C4-2B (cell line): ENCODE data around the gene PAK4.

Experiments
- ZFX ChIP-seq: fragments of 450-650 bp; IDR thresholded peaks from 2 replicates; pipeline ENCODE4 v1.6.1; 2017
- TF ChIP-seq, protein P1 (sequence below): fragments of 450-650 bp; conservative IDR thresholded peaks from 2 replicates; pipeline ENCODE4 v1.5.1; 2017; ENCODE audit warnings: mild to moderate bottlenecking

DNA sequence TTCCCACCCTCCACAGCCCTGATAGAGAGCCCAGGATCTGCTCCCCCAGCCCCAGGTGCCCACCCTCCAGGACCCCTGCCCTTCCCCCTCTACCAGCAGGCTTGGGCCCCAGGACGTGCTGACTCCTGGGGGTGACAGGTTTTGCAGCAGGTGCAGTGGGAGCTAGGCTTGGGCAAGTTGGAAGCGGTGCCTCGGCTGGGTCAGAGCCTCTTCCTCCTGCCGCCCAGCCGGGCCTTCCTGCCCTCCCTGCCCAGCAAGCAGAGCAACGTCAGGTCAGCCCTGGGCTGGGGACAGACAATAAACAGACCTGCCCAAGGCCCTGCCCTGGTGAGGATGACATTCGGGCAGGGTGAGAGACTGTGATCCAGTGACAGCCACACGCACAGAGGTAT is 62.0 kb downstream of the PAK4 start:
- TF ChIP-seq, protein P1, sequence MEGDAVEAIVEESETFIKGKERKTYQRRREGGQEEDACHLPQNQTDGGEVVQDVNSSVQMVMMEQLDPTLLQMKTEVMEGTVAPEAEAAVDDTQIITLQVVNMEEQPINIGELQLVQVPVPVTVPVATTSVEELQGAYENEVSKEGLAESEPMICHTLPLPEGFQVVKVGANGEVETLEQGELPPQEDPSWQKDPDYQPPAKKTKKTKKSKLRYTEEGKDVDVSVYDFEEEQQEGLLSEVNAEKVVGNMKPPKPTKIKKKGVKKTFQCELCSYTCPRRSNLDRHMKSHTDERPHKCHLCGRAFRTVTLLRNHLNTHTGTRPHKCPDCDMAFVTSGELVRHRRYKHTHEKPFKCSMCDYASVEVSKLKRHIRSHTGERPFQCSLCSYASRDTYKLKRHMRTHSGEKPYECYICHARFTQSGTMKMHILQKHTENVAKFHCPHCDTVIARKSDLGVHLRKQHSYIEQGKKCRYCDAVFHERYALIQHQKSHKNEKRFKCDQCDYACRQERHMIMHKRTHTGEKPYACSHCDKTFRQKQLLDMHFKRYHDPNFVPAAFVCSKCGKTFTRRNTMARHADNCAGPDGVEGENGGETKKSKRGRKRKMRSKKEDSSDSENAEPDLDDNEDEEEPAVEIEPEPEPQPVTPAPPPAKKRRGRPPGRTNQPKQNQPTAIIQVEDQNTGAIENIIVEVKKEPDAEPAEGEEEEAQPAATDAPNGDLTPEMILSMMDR = peak; percentile 70; the same call in 1 of the 2 replicates
- TF ChIP-seq ZFX = no peak
